Suprapubic skin (tissue), 4 donors: Measurements from ENCODE around the gene OTUD5. TPM values are rescaled to one million over a fixed set of nuclear protein-coding genes. Genes with fewer than 3 reads are reported as not detected.
A peak's percentile ranks its signal among the peaks of the same experiment; 100 is the strongest.

ENCODE experiments used
- DNase-seq, 2 donors: peaks; one replicate each; pipeline ENCODE4 v3.0.0-alpha.2; 2019; ENCODE audit warnings: low spot score in 2 of 2
- H3K27ac ChIP-seq: fragments of 200-600 bp; sonication (generic); one replicate; pipeline ENCODE4 v1.5.1; 2019
- H3K27me3 ChIP-seq: fragments of 200-600 bp; sonication (generic); one replicate; pipeline ENCODE4 v1.5.1; 2019
- H3K36me3 ChIP-seq: fragments of 200-600 bp; sonication (generic); one replicate; pipeline ENCODE4 v1.5.1; 2019
- H3K4me1 ChIP-seq: fragments of 200-600 bp; sonication (generic); one replicate; pipeline ENCODE4 v1.5.1; 2019
- H3K4me3 ChIP-seq: fragments of 200-600 bp; sonication (generic); one replicate; pipeline ENCODE4 v1.5.1; 2019; ENCODE audit warnings: mild to moderate bottlenecking
- H3K9me3 ChIP-seq: fragments of 200-600 bp; sonication (generic); one replicate; pipeline ENCODE4 v1.5.1; 2019
- CTCF ChIP-seq, 2 donors: fragments of 200-600 bp in 1 of 2; fragments of 450-650 bp in 1 of 2; sonication (generic) in 1 of 2; IDR thresholded peaks; one replicate each; pipeline ENCODE4 v1.5.1; 2016 to 2019; ENCODE audit warnings: antibody characterized with exemption in 2 of 2, mild to moderate bottlenecking in 1 of 2, moderate library complexity in 1 of 2
- EP300 ChIP-seq: sonication (generic); formaldehyde crosslinking; IDR thresholded peaks from one replicate; pipeline ENCODE4 v1.6.1; 2017; ENCODE audit warnings: antibody characterized with exemption
- POLR2A ChIP-seq, 2 donors: fragments of 450-650 bp; IDR thresholded peaks; one replicate each; pipeline ENCODE4 v1.6.1; 2017; ENCODE audit warnings: antibody characterized with exemption in 2 of 2, mild to moderate bottlenecking in 2 of 2, moderate library complexity in 2 of 2
- POLR2AphosphoS5 ChIP-seq, 3 donors: sonication (generic); formaldehyde crosslinking; IDR thresholded peaks; one replicate each; pipeline ENCODE4 v1.6.1; 2017; ENCODE audit warnings: antibody characterized with exemption in 3 of 3
- WGBS: methylation state at CpG from one replicate; pipeline ENCODE4 v1.1.5; 2018; 5-methylcytosine and 5-hydroxymethylcytosine counted together
- total RNA-seq, 4 donors: library from RNA; depleted of rRNA; stranded (reverse); fragments of >200 nt; gene quantifications; one replicate each; pipeline ENCODE4 v1.1.0, GENCODE V29; 2016

The OTUD5 gene
- total RNA-seq, 4 donors from 2014 or later: 32.3 to 50.1 (median 46.2) TPM

- Histone ChIP-seq H3K9me3 (no peaks in the 10 kb centered on the region), H3K27me3 (no peaks in the 10 kb centered on the region), H3K27ac (no peak overlapping the region), H3K4me1 (no peaks in the 10 kb centered on the region), H3K4me3 (no peak overlapping the region), H3K36me3 (peaks cover 40% of the 10 kb centered on the region)
- 92% methylated on average over 20 of the region's 20 CpGs for WGBS
- DNase-seq: no peak
- TF ChIP-seq POLR2AphosphoS5 (IDR thresholded peaks at IDR 0.05): no peak
- TF ChIP-seq POLR2A (IDR thresholded peaks at IDR 0.05): no peak
- no peak for TF ChIP-seq CTCF (IDR thresholded peaks at IDR 0.05)
- no peak for TF ChIP-seq EP300
Measured at GRCh38 chrX:48902135-48902534, 55.3 kb downstream of the OTUD5 start.

DNA sequence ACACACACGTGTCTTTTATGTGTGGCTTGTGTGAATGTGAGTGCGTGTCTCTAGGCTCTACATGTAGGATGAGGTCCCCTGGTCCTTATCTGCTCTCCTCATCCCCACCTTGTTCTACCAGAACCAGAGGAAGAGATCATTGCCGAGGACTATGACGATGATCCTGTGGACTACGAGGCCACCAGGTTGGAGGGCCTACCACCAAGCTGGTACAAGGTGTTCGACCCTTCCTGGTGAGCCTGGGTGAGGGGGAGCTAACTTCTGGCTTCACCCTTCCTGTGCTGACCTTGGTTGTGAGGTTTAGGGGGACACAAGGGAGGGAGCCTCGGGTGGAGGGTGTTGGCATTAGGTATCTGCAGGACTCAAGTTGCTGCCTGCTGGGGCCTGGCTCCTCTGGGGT is 56.3 kb downstream of the OTUD5 start:
- TF ChIP-seq POLR2A (IDR thresholded peaks at IDR 0.05): no peak
- no peak for TF ChIP-seq POLR2AphosphoS5 (IDR thresholded peaks at IDR 0.05)
- H3K4me3 ChIP-seq: no peak overlapping the region
- H3K9me3 ChIP-seq: no peaks in the 10 kb centered on the region
- H3K36me3 ChIP-seq: peaks cover 35% of the 10 kb centered on the region
- H3K27ac ChIP-seq: no peak overlapping the region
- WGBS: 89% methylated on average over 7 of the region's 7 CpGs
- DNase-seq: no peak
- peaks cover 8% of the 10 kb centered on the region for H3K4me1 ChIP-seq
- no peaks in the 10 kb centered on the region for H3K27me3 ChIP-seq

DNA sequence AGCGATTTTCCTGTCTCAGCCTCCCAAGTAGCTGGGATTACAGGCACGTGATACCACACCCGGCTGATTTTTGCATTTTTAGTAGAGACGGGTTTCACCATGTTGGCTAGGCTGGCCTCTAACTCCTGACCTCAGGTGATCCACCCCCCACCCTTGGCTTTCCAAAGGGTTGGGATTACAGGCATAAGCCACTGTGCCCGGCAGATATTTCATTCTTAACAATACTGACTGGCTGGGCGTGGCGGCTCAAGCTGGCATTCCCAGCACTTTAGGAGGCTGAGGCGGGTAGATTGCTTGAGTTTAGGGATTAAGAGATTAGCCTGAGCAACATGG is 58.4 kb downstream of the OTUD5 start:
- 72% methylated on average over 8 of the region's 8 CpGs for WGBS
- TF ChIP-seq CTCF (IDR thresholded peaks at IDR 0.05) (no peak), POLR2AphosphoS5 (IDR thresholded peaks at IDR 0.05) (no peak), POLR2A (IDR thresholded peaks at IDR 0.05) (no peak), EP300 (no peak)
- H3K36me3 ChIP-seq: peaks cover 26% of the 10 kb centered on the region
- H3K27me3 ChIP-seq: no peaks in the 10 kb centered on the region
- H3K9me3 ChIP-seq: no peaks in the 10 kb centered on the region
- peak overlapping the region; percentile 29 for H3K27ac ChIP-seq
- DNase-seq: no peak
- peaks cover 8% of the 10 kb centered on the region for H3K4me1 ChIP-seq
- H3K4me3 ChIP-seq: peak overlapping the region; percentile 56

DNA sequence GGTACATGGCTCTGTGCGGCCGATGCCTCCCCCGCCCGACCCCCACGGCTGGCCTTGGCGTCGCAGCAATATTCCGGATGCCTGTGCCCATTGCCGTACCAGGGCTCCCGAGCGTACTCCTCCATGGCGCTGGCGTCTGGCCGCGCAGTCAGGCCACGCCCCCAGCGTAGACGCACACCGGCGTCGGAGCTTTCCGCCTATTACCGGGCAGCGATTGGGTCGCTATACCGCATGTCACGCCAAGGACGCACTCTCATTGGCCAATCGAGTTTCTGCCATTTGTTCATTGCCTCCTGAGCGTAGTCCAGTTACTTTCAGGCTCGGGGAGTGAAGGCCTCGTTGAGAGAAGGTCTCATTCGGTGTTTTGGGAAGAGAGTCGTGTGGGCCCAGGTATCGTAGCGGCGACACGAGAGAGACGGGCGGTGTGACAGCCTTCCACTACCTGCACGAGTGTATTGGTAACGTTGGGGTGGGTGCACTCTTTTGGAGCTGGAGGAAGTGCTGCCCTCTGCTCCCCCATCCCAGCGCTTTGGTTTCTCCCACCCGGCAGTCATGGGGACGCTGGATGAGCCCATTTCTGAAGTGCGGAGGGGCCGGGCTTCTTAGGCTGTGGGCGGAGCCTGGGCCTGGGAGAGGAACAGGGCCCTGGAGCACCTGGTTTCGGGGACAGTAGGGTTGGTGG is 59.6 kb downstream of the OTUD5 start, which contains the start of the genes PQBP1 and TIMM17B:
TSS of gene PQBP1 (plus strand) at position 306 of the 682 bp plus-strand sequence. CDS start 580 bp downstream, outside the sequence.
TSS of gene TIMM17B (minus strand) at position 144 of the 682 bp plus-strand sequence. CDS start at position 125, 19 bp downstream.
- TF ChIP-seq POLR2A (IDR thresholded peaks at IDR 0.05) (peak in 1 of 2 donors; percentile 66), EP300 (no peak), CTCF (IDR thresholded peaks at IDR 0.05) (no peak), POLR2AphosphoS5 (IDR thresholded peaks at IDR 0.05) (peak; percentile 2 to 68 (median 20))
- peak; percentile 92 for DNase-seq
- Histone ChIP-seq H3K4me1 (peaks cover 8% of the 10 kb centered on the region), H3K4me3 (peak within 1 kb of the TSS; percentile 56), H3K36me3 (peaks cover 25% of the 10 kb centered on the region), H3K9me3 (no peaks in the 10 kb centered on the region), H3K27me3 (no peaks in the 10 kb centered on the region), H3K27ac (peak within 1 kb of the TSS; percentile 93)
- 32% methylated on average over 39 of the region's 49 CpGs for WGBS

GRCh38 chrX:48897157-48897624 is 60.2 kb downstream of the OTUD5 start:
- H3K4me1 ChIP-seq: peaks cover 9% of the 10 kb centered on the region
- no peaks in the 10 kb centered on the region for H3K27me3 ChIP-seq
- peak overlapping the region; percentile 93 for H3K27ac ChIP-seq
- H3K36me3 ChIP-seq: peaks cover 19% of the 10 kb centered on the region
- H3K4me3 ChIP-seq: peak overlapping the region; percentile 56
- no peaks in the 10 kb centered on the region for H3K9me3 ChIP-seq
- 40% methylated on average over 38 of the region's 38 CpGs for WGBS
- DNase-seq: peak; percentile 87 to 91
- TF ChIP-seq EP300 (no peak), POLR2AphosphoS5 (IDR thresholded peaks at IDR 0.05) (no peak), CTCF (IDR thresholded peaks at IDR 0.05) (no peak), POLR2A (IDR thresholded peaks at IDR 0.05) (no peak)
